HG03175 (cell line): Measurements from ENCODE around the gene NEMP1.

Experiments
- ATAC-seq: cut with Tn5 transposase; IDR thresholded peaks from one replicate; pipeline ENCODE4 v1.9.1; 2021; ENCODE audit warnings: mild to moderate bottlenecking, moderate library complexity; ENCODE audit not compliant: unreplicated experiment

The NEMP1 gene

DNA sequence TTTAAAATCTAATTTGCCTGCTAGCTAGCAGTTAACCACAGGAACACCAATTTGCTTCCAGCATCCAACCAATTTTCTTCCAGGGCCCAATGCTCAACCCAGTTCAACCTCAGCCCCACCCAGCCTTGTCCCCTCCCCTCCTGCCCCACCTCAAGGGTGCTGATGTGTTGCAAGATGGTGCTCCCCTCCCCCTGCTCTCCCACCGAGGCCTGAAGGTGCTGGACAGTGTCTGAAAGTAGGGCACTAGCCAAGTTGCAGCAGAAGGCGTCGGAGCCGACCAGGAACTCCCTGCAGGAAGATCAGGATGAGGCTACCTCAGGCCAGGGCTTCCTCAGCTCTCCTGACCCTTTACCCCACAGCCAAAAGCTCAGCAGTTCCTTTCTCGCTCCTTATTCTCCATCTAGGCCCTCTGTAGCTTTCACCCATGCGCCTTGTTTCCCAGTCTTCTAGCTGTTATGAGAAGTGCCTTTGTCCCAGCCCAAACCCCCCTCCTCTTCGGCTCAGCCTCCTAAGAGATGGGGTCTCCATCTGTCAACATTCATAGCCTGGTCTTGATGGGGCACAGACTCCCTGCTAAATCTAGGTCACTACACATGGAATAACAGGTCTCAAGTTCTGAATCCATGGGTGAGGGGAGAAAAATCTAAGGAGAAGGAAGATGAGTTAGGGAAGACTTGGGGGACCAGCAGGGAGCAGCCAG, 29.0 kb upstream of the NEMP1 start:
- ATAC-seq: no peak

DNA sequence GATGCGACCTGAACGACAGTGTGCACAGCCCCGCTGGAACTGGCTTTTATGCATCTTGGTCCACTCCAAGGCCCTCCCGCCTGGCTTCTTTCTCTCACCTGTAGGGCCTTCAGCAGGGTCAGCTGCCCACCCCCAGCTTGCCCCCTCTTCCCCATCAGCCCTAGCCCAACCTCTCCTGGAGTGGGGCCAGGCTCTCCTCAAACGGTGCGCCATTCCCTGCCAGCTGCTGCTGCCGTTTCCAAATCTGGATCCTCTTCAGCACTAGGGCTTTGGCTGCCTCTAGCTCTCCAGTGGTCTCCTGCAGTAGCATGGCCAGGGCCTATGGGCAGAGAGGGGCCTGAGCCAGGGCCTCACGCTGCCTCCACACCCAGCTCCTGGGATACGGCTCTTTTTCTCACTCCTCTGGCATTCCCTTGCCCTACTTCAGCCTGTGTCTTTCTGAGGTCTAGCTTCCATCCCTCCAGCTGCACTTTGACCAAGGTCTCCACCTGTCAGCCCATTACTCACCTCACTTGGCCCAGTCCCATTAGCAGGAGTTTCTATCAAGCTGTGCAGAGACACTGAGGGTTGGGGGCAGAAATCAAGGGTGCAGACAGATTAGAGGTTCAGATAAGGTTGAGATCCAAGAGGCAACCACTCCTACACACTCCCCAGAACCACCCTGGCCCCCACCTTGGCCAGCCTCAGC, 27.6 kb upstream of the NEMP1 start:
- ATAC-seq: no peak

DNA sequence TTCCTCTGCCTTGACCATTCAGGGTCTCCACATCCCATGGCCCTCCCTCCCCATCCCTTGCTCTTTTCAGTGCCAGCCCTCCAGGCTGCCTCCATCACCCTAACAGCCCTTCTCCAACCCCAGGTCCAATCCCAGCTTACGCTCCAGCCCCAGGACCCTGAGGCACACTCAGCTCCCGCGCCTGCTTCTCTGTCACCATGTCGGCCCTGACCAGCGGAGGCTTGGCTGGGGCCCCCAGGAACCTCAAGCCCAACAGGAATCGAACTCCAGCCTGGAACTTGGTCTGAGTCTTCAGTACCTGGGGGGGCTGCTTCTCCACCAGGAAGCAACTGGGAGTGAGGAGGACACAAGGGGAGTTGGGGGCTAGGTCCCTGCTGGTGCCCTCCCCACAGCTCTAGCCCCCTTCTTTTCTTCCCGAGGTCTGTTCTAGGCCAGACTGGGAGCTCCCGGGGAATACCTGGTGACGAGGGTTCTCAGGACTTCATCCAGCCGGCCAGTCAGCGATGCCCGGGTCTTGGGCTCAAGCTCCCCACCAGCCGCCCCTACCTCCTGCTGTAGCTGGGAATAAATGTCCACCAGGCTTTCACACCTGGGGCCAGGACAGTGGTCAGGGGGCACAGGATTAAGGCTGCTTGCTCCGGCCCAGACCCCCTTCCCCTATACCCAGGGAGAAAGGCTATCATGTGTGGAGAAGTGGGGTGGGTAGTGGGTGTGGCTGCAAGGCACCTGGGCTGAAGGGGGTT, 26.6 kb upstream of the NEMP1 start:
- no peak for ATAC-seq

DNA sequence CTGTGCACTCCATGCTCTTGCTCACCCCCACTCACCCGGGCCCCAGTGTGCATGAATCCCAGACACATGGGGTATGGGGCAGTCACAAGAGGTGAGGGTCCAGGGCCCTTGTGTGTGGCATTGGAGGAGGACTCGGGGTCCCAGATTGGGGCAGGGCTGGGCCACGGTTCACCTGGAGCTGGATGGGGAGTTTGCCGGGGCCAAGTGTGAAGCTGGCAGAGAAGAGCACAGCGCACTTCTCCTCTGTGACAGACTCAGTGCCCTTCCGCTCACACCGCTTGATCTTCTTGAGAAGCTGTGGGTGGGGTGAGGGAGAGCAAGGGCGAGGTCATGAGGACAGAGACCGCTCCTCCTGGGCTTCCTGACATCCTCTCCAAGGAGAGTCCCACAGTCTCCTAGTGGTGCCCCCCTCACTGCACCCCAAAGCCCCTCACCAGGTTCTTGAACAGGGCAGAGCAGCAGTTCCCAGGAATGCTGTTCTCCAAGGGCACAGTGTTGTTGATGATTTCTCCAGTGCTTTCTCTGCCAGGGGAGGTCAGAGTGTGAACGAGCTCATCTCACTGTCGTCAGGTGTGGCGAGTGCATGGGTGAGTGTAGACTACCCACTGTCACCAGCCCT, 25.8 kb upstream of the NEMP1 start:
- no peak for ATAC-seq

DNA sequence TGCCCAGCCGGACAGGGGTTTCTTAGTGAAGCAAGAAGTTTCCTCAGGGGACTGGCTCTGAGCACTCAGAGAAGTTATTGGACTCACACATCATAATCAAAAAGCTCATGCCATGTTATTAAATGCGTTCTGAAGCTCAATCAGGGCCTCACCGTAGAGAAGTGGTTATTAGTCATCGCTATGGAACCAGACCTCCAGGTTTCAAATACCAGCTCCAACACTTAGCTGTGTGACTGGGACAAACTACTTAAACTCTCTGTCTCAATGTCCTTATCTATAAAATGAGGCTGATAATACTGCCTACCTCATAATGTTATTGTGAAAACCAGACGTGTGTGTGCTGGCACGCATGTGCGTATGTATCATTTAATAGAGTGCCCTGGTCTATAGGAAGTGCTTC, 25.3 kb upstream of the NEMP1 start:
- ATAC-seq: no peak

DNA sequence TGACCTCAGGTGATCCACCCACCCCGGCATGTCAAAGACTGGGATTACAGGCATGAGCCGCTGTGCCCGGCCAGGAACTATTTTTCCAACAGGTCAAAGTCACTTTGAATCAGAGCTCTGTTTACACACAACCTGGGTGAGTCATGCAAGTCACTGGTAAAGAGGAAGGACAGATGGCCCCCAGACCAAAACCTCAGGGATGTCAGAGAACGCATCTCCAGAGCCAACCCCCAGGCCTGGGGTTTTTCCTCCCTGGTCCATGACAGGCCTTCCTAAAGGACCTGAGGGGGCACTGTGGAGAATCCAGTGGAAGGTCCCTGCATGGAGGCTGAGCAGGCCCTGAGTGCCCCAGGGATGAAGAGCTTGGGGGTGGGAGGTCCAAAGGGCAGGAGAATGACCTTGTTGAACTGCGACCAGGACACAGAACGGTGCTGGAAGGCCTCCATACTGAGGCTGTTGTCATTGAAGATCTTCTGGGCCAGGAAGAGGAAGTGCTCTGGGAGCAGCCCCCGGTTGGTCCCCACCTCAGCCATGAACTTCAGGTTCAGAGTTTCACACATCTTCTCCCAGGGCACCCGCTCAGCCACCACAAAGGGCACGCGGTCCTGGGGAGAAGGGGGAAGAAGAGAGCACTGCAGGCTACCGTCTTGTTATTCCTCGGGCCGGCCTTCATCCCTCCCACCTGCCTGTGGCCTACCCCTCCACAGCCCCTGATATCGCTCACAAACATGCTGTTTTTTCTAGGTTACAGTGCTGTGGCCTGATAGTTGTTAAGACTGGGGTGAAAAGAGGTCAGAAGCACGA, 23.5 kb upstream of the NEMP1 start:
- ATAC-seq: no peak

DNA sequence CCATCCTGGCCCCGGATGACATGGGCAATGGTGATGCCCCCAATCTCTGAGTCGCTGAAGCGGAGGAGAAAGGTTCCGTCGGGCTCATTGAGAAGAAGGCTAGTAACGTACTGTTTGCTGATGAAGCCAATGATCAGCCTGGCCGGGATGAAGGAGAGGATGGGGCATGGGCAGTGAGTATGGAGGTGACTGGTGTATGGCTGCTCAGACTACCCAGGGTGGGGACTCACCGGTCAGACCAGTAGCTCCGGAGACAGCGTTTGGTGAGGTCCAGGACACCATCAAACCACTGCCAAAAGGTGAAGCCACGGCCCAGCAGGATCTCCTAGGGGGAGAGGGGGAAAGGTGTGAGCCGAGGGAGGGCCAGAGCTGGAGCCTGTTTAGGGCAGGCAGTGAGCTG, 21.2 kb upstream of the NEMP1 start:
- no peak for ATAC-seq

DNA sequence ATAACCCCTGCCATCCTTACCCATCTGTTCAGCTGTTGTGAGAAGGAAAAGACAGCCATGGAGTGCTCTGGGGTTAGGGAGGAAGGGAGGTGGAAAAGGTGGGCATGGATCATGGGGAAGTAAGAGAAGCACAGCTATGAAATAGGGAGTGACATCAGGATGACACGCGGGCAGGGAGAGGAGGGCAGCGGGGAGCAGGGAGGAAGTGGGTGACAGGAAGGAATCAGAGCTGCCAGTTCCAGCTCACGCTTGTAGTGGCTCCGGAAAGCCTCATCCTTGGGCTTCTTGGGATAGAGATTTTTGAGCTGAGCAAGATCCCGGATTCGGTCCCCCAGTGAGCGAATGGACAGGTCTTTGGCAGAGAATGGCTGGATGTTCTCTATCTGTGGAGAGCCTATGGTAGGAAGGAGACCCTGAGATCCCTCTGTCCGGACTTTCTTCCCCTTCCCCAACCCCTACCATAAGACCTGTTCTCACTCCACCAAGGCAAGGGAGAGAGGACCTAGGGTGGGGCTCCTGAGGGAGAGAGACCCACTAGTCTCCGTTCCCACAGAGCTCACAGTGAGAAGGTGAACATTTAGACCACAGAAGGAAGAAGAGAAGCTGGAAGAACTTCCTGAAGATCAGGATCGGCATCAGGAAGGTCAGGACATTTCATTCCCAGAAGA, 20.6 kb upstream of the NEMP1 start:
- ATAC-seq: no peak

DNA sequence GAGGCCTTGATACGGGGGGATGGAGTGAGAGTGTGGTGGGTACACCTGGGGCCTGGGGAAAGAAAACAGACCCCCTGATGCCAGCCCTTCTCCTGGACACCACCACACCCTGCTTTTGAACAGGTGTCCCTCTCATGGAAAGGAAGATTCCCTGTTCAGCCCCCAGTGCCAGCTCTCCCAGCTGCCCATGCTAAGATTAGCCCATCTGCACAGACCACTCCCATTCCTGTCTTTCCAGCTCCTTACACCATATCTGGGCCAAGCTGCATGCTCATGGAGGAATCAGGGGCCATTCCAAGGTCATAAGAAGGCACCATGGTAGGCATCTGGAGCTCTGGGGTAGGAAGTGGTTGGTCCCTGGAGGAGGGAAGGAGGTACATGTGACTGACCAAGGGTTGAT, 20.0 kb upstream of the NEMP1 start:
- ATAC-seq: no peak

DNA sequence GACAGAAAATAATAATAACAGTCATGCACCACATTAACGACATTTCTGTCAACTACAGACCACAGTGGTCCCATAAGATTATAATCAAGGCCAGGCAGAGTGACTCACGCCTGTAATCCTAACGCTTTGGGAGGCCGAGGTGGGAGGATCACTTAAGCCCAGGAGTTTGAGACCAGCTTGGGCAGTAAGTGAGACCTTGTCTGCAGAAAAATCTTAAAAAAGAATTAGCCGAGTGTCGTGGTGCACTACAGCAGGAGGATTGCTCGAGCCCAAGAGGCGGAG, 18.9 kb upstream of the NEMP1 start:
- ATAC-seq: no peak

DNA sequence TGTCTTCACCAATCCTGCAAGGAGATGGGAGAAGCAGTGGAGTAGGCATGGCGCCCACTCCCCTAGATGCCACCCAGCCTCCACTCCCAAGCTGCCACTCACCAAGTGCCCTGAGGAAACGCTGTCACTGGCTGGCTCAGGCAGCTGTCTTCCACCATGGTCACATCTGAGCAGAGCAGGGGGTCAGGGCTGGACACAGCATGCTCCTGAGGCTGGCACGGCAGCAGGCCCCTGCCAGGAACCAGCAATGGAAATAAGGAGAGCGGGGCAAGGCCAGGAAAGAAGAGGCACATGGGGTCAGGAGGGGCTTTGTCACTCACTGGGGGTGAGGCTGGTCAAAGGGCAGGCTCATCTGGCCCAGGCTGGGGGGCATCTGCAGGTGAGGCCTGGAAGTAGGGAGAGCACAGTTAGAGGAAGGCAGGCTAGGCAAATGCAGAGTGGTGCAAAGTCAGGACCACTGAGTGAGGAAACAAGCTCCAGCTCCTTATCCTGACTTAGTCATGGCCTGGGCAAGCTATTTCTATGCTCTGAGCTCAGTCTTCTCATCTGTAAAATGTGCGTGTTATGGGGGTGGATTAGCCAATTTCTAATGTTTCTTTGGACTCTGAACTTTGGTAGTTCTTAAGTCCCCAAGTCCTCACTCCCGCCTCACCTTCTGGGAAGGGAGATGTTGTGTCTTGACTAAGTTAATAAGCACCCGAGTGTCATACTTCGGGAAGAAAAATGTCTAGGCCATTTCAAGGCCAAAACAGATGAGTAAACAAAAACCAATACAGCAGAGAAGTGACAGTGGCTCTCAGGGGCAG, 18.4 kb upstream of the NEMP1 start:
- ATAC-seq: no peak

DNA sequence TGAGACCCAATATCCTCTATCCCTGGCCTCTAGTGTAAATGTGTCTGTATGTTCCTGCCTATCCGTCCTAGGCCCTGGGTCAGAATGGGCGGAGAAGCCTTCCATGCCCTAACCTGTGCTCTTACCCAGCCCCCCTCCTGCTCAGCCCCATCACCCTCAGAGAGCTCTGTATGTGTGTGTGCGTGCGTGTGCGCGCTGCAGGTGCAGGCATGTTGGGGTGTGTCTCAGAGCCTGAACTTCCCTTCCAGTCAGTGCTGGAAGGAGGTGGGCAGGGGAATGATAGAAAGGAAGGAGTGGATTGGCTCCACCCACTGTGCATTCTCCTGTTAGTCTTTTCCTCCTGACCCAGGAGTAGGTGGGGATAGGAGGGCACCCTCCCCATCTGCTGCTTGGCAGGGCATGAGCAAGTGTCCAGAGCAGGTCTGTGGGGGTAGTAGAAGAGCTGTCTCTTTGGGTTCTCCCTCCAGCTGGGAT, 17.5 kb upstream of the NEMP1 start:
- ATAC-seq: no peak

DNA sequence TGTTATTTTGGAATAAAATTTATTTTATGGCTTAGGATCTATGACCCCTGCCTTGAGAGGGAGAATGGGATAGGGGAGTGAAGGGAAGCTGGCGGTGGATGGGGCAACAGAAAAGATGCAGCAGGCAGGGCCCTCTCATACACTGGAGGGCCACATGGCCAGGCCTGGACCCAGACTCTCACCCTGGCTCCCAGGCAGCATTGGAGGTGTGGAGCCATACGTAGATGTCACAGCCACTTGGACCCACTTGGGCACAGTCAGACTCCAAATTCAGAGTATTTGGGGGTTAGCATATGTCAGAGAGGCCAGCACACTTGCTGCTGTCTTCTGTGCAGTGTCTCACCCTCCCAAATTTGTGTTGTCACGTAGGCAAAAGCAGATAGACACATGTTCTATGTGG, 16.8 kb upstream of the NEMP1 start:
- no peak for ATAC-seq

DNA sequence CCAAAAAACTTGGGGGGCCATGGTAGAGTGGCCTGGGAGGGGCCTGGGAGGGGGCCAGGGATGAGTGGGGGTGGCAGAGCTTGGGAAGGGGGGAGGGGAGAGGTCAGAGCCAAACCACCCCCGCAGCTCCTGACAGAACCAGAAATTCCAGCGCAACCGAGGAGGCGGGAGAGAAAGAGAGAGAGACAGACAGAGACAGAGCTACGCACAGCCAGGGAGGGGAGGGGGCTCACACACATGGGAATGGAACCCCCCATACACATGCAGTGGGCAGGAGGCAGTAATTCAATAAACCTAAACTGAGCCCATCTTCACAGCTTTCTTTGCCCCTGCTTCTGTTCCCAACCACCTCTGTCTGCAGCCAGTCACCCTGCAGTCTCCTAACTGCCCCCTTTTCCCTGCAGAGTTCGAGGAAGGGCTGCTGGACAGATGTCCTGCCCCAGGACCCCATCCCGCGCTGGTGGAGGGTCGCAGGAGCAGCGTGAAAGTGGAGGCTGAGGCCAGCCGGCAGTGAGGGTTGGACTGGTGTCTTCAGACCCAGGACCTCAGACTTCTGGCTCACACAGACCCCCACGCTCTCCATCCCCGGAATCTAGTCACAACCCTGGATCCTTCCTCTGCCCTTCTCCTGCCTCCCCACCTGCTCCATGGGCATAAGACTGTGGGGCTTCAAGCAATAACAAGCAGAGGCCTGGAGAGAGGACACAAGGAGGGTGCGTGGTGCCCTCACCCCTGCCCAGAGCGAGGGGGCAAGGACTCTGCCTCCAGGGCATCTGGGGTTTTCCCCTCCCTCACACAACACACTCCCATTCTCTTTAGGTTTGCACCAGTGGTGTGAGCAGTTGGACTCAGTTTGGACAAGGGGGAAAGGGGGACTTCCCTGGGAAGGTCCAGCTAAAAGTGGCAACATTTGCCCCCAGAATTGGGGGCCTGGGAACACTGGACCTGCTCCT, 15.9 kb upstream of the NEMP1 start:
- ATAC-seq: no peak

DNA sequence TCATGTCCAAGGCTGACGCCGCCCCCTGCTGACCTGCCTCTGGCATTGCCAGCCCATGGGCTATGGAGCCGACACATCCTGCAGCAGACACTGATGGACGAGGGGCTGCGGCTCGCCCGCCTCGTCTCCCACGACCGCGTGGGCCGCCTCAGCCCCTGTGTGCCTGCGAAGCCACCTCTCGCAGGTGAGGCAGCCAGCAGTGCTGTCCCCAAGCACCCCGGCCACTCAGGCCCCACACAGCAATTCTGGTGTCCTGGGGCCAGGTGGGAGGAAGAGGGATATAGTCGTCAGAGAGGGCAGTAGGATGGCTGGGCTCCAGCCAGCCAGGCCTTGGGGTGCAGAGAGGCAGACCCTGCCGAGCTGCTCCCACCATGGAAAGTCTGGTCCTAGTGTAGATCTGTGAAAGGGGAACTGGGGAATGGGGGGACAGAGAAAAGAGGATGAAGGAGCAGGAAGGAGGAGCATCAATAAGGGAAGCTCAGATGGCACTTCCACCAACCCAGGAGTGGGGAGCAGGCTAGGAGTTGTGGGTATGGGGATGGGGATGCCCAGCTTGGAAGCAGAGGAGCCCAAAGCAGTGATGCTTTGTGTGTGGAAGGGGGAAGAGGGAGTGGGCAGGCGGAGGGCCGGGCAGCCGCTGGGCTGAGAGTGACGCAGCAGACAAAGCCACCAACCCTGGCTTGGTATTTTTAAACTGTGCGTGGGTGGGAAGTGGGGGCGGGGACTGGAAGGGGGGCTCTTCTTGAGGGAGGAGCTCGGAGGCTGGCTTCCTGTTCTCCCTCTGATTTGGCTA, 15.0 kb upstream of the NEMP1 start:
- ATAC-seq: no peak

DNA sequence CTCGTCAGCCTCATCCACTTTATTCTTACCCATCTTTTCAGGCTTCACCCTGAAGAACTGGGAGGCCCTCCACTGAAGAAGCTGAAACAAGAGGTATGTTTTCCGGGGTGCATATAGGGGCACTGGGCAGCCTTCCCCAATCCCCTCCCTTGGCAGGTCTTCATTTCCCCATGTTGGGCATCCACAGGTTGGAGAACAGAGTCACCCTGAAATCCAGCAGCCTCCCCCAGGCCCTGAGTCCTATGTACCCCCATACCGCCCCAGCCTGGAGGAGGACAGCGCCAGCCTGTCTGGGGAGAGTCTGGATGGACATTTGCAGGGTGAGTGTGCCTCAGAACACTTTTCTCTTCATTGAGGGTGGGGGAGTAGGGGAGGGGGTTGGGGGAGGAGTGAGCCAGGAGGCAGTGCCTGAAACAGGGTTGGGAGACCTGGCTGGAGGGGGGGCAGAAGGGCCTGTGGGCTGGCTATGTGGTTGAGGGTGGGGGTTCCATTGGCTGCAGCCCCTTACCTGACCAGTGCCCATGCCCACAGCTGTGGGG, 14.4 kb upstream of the NEMP1 start:
- ATAC-seq: no peak

DNA sequence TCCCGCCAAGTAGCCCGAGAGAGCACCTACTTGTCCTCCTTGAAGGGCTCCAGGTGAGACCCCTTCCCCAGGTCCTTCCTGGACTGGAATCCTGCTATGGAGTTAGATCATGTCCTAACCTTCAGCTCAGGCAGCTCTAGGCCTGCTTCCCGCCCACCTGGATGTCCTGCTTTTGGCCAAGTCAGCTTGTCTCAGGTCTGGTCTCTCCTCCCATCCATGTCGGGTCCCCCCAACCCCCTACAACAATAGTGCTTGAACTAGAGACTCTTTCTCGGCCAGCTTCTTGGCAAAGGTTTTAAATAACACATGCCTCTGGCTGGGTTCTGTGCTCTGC, 13.9 kb upstream of the NEMP1 start:
- no peak for ATAC-seq
